SU-DHL-6 (cell line): ENCODE results near the gene GPR132.

ENCODE experiments used
- H2AFZ ChIP-seq: fragments of 200-600 bp; sonication (generic); 2 replicates; pipeline ENCODE4 v1.6.1; 2014; ENCODE audit warnings: low read depth, mild to moderate bottlenecking, moderate library complexity, mixed read lengths, antibody characterized with exemption, low read length; ENCODE audit not compliant: severe bottlenecking
- H3F3A ChIP-seq: fragments of 200-600 bp; shearing (Covaris generic); 2 replicates; pipeline ENCODE4 v1.6.0; 2016; ENCODE audit warnings: antibody characterized with exemption, mild to moderate bottlenecking; ENCODE audit not compliant: insufficient read depth
- H3K27ac ChIP-seq: fragments of 200-600 bp; sonication (generic); 2 replicates; pipeline ENCODE4 v1.5.1; 2016; ENCODE audit warnings: low read depth, mild to moderate bottlenecking, low read length, moderate library complexity, mixed read lengths
- H3K27me3 ChIP-seq: fragments of 200-600 bp; sonication (generic), shearing (Covaris generic); 2 replicates; pipeline ENCODE4 v1.6.0; 2014; ENCODE audit warnings: mild to moderate bottlenecking, low read length
- H3K36me3 ChIP-seq: fragments of 200-600 bp; sonication (generic); 2 replicates; pipeline ENCODE4 v1.6.1; 2014; ENCODE audit warnings: mild to moderate bottlenecking, low read length, mixed read lengths
- H3K4me2 ChIP-seq: fragments of 300-600, 200-600 bp; shearing (Covaris generic), sonication (generic); 2 replicates; pipeline ENCODE4 v1.6.0; 2014; ENCODE audit warnings: low read length, low read depth, mild to moderate bottlenecking; ENCODE audit not compliant: poor library complexity, severe bottlenecking
- H3K4me3 ChIP-seq: fragments of 200-600 bp; sonication (generic); 2 replicates; pipeline ENCODE4 v1.5.1; 2014; ENCODE audit warnings: antibody characterized with exemption, low read length, mild to moderate bottlenecking, mixed read lengths; ENCODE audit not compliant: insufficient read depth, poor library complexity, severe bottlenecking
- H3K79me2 ChIP-seq: fragments of 200-600 bp; sonication (generic); 2 replicates; pipeline ENCODE4 v1.6.1; 2014; ENCODE audit warnings: mild to moderate bottlenecking, low read length, moderate library complexity; ENCODE audit not compliant: insufficient read depth
- H3K9ac ChIP-seq: fragments of 200-600 bp; sonication (generic); 2 replicates; pipeline ENCODE4 v1.7.0; 2014; ENCODE audit warnings: mild to moderate bottlenecking, low read length
- H3K9me2 ChIP-seq: fragments of 200-600 bp; sonication (generic); replicated peaks from 2 replicates; pipeline ENCODE4 v1.6.1; 2014; ENCODE audit warnings: low read length; ENCODE audit not compliant: insufficient read depth
- H3K9me3 ChIP-seq: fragments of 200-600 bp; sonication (generic); 2 replicates; pipeline ENCODE4 v1.6.1; 2014; ENCODE audit warnings: low read length, mixed read lengths; ENCODE audit not compliant: insufficient read depth
- H4K20me1 ChIP-seq: fragments of 200-600 bp; sonication (generic); 2 replicates; pipeline ENCODE4 v1.6.1; 2014; ENCODE audit warnings: low read depth, mild to moderate bottlenecking, antibody characterized with exemption, low read length, moderate library complexity, mixed read lengths
- CTCF ChIP-seq: fragments of 200-600 bp; sonication (generic); IDR thresholded peaks from one replicate; pipeline ENCODE4 v1.5.1; 2017; ENCODE audit warnings: antibody characterized with exemption, mild to moderate bottlenecking, low read length, moderate library complexity; ENCODE audit not compliant: insufficient read depth, poor library complexity, severe bottlenecking
- EZH2phosphoT487 ChIP-seq: fragments of 200-600 bp; sonication (generic), shearing (Covaris generic); conservative IDR thresholded peaks from 2 replicates; pipeline ENCODE4 v1.6.1; 2018; ENCODE audit warnings: mild to moderate bottlenecking, antibody characterized with exemption, low read length, moderate library complexity, mixed read lengths

GPR132 gene

GRCh38 chr14:105071942-105072341 lies 6.7 kb upstream of the GPR132 start:
- H3K27ac ChIP-seq, result no peak overlapping the region
- H3K9ac ChIP-seq, result no peak overlapping the region
- H3K27me3 ChIP-seq, result no peaks in the 10 kb centered on the region
- no peak overlapping the region for H2AFZ ChIP-seq
- no peak for TF ChIP-seq CTCF
- TF ChIP-seq EZH2phosphoT487, result no peak
- H3K9me2 ChIP-seq, result no peaks in the 10 kb centered on the region
- H3K79me2 ChIP-seq, result no peaks in the 10 kb centered on the region
- no peaks in the 10 kb centered on the region for H3K9me3 ChIP-seq
- no peaks in the 10 kb centered on the region for H3K36me3 ChIP-seq
- no peaks in the 10 kb centered on the region for H4K20me1 ChIP-seq
- H3F3A ChIP-seq, result no peaks in the 10 kb centered on the region
- no peak overlapping the region for H3K4me2 ChIP-seq
- H3K4me3 ChIP-seq, result no peak overlapping the region

DNA sequence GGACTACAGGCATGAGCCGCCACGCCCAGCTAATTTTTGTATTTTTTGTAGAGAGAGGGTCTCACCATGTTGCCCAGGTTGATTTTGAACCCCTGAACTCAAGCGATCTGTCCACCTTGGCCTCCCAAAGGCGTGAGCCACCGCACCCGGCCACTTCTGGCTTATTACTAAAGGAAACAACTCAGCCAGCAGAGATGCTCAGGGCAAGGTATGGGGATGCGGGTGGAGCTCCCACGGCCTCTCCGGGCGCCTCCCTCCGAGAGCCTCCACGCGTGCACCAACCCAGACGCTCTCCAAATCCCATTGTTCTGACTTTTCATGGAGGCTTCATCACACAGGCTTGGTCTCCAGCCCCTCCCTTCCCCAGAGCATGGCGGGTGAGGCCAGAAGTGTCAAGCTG lies 6.1 kb upstream of the GPR132 start:
- no peak overlapping the region for H3K27ac ChIP-seq
- TF ChIP-seq EZH2phosphoT487 (no peak), CTCF (no peak)
- H4K20me1 ChIP-seq, result no peaks in the 10 kb centered on the region
- H3K36me3 ChIP-seq, result no peaks in the 10 kb centered on the region
- H3F3A ChIP-seq, result no peaks in the 10 kb centered on the region
- H2AFZ ChIP-seq, result no peak overlapping the region
- no peak overlapping the region for H3K9ac ChIP-seq
- H3K9me3 ChIP-seq, result no peaks in the 10 kb centered on the region
- H3K27me3 ChIP-seq, result no peaks in the 10 kb centered on the region
- no peaks in the 10 kb centered on the region for H3K79me2 ChIP-seq
- no peak overlapping the region for H3K4me2 ChIP-seq
- no peaks in the 10 kb centered on the region for H3K9me2 ChIP-seq
- no peak overlapping the region for H3K4me3 ChIP-seq

- no peak overlapping the region for H3K4me2 ChIP-seq
- H4K20me1 ChIP-seq, result no peaks in the 10 kb centered on the region
- H3K36me3 ChIP-seq, result no peaks in the 10 kb centered on the region
- no peaks in the 10 kb centered on the region for H3K27me3 ChIP-seq
- no peak overlapping the region for H3K9ac ChIP-seq
- H3K79me2 ChIP-seq, result no peaks in the 10 kb centered on the region
- TF ChIP-seq EZH2phosphoT487 (no peak), CTCF (no peak)
- H3K4me3 ChIP-seq, result no peak overlapping the region
- no peaks in the 10 kb centered on the region for H3K9me2 ChIP-seq
- no peaks in the 10 kb centered on the region for H3K9me3 ChIP-seq
- H2AFZ ChIP-seq, result no peak overlapping the region
- H3F3A ChIP-seq, result no peaks in the 10 kb centered on the region
- no peak overlapping the region for H3K27ac ChIP-seq
Observed at GRCh38 chr14:105070760-105071137, 5.5 kb upstream of the GPR132 start.
